ENCODE data around the gene DARS1.

DNA sequence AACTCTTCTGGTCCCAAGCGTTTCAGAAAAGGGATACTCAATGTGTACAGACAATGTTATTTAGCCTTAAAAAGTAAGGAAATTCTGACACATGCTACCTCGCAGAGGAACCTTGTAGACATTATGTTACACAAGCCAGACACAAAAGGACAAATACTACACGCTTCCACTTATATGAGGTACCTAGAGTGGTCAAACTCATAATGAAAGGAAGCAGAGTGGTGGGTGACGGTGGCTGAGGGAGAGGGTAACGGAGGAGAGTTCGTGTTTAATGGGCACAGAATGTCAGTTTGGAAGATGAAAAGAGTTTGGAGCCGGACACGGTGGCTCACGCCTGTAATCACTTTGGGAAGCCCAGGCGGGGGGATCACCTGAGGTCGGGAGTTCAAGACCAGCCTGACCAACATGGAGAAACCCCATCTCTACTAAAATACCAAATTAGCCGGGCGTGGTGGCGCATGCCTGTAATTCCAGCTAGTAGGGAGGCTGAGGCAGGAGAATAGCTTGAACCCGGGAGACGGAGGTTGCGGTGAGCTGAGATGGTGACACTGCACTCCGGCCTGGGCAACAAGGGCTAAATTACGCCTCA, 110.6 kb downstream of the DARS1 start:
- no peak for TF ChIP-seq EZH2phosphoT487 (IDR thresholded peaks at IDR 0.05; ENCODE audit: borderline replicate concordance, low read length)
- TF ChIP-seq, protein P1, sequence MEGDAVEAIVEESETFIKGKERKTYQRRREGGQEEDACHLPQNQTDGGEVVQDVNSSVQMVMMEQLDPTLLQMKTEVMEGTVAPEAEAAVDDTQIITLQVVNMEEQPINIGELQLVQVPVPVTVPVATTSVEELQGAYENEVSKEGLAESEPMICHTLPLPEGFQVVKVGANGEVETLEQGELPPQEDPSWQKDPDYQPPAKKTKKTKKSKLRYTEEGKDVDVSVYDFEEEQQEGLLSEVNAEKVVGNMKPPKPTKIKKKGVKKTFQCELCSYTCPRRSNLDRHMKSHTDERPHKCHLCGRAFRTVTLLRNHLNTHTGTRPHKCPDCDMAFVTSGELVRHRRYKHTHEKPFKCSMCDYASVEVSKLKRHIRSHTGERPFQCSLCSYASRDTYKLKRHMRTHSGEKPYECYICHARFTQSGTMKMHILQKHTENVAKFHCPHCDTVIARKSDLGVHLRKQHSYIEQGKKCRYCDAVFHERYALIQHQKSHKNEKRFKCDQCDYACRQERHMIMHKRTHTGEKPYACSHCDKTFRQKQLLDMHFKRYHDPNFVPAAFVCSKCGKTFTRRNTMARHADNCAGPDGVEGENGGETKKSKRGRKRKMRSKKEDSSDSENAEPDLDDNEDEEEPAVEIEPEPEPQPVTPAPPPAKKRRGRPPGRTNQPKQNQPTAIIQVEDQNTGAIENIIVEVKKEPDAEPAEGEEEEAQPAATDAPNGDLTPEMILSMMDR (conservative IDR thresholded peaks at IDR 0.05; ENCODE audit: low read depth, low read length) = no peak
- no peak for TF ChIP-seq EZH2 (IDR thresholded peaks at IDR 0.05; ENCODE audit: low read length, unreplicated experiment)

Measured in PC-3 (cell line).